OCI-M2 (cell line): ENCODE data around the gene CCL4.

ENCODE experiments used
- DNase-seq: peaks from one replicate; lab custom pipeline; 2025; ENCODE audit not compliant: unreplicated experiment; lab: John Stamatoyannopoulos, UW

CCL4 gene

GRCh38 chr17:36142806-36143205, 39.2 kb downstream of the CCL4 start:
- DNase-seq: no peak

- DNase-seq: no peak
These were observed 40.4 kb downstream of the CCL4 start for GRCh38 chr17:36144014-36144413.

GRCh38 chr17:36144981-36145729, 41.5 kb downstream of the CCL4 start:
- DNase-seq: no peak

- no peak for DNase-seq
These were observed 44.0 kb downstream of the CCL4 start for GRCh38 chr17:36147601-36148000.

GRCh38 chr17:36148559-36149295, 45.1 kb downstream of the CCL4 start:
- DNase-seq: peak; percentile 42

- no peak for DNase-seq
These were observed 45.7 kb downstream of the CCL4 start for GRCh38 chr17:36149296-36149820.

- no peak for DNase-seq
These were observed 48.4 kb downstream of the CCL4 start for GRCh38 chr17:36151891-36152638.

GRCh38 chr17:36152639-36153120, 49.1 kb downstream of the CCL4 start:
- no peak for DNase-seq

GRCh38 chr17:36153895-36154610, 50.4 kb downstream of the CCL4 start:
- DNase-seq: no peak
